Measurements from ENCODE around the gene DPEP2NB. TPM values are rescaled to one million over a fixed set of nuclear protein-coding genes. Genes with fewer than 3 reads are reported as not detected.
"Not testable (repeated sequence)": the region's sequence is repeated elsewhere in the genome, so short reads cannot be mapped to it uniquely, and the experiment has no call there.

DPEP2NB gene
- polyA plus RNA-seq, 5 donors = not detected

GRCh38 chr16:68013440-68013839 is 2.3 kb downstream of the DPEP2NB start:
- DNase-seq = no peak

- DNase-seq = not testable (repeated sequence)
Observed at GRCh38 chr16:68009872-68010271, 5.8 kb downstream of the DPEP2NB start.

- DNase-seq = no peak
Observed at GRCh38 chr16:68009157-68009735, 6.5 kb downstream of the DPEP2NB start.

GRCh38 chr16:68005786-68006286 is 9.9 kb downstream of the DPEP2NB start:
- no peak for DNase-seq

DNA sequence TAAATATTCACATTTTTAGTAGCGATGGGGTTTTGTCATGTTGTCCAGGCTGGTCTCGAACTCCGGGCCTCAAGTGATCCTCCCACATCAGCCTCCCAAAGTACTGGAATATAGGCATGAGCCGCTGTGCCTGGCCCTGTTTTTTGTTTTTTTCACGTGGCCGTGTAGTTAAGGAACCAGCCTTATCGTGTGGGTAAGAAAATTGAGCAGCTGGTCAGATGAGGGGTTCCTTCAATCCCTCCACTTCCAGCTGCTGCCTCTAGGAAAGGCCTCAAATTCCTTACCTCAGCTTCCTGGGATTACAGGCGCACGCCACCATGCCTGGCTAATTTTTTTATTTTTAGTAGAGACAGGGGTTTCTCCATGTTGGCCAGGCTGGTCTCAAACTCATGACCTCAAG is 10.5 kb downstream of the DPEP2NB start:
- no peak for DNase-seq

DNA sequence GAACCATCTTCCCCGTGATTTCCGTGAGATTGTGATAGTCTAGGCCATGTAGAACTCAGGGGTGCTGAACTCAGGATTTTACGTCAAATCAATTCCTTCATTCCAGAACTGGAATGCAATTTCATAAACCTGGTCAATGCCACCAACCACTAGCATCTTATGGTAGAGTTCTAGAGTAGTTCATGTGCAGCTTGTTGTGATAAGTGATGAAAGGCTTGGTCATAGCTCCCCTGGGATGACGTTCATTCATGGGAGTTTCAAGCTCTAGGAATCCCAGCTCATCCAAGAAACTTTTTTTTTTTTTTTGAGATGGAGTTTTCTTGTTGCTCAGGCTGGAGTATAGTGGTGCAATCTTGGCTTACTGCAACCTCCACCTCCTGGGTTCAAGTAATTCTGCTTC is 12.7 kb downstream of the DPEP2NB start:
- no peak for DNase-seq

- no peak for DNase-seq
Observed at GRCh38 chr16:68000450-68000849, 15.3 kb downstream of the DPEP2NB start.

- no peak for DNase-seq
Observed at GRCh38 chr16:67999985-68000384, 15.7 kb downstream of the DPEP2NB start.

GRCh38 chr16:67998779-67999688 is 16.7 kb downstream of the DPEP2NB start, which contains the start of gene DPEP2:
Gene DPEP2 (minus strand): TSS chr16:67999484. CDS start chr16:67993212, 6,272 bp downstream.
- DNase-seq = not testable (repeated sequence)

DNA sequence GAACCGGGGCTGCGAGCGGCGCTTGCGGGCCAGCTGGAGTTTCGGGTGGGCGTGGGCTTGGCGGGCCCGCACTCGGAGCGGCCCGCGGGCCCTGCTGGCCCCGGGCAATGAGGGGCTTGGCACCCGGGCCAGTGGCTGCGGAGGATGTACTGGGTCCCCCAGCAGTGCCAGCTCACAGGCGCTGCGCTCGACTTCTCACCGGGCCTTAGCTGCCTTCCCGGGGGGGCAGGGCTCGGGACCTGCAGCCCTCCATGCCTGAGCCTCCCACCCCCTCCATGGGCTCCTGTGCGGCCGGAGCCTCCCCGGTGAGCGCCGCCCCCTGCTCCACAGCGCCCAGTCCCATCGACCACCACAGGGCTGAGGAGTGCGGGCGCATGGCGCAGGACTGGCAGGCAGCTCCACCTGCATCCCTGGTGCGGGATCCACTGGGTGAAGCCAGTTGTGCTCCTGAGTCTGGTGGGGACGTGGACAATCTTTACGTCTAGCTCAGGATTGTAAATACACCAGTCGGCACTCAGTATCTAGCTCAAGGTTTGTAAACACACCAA is 17.4 kb downstream of the DPEP2NB start:
- not testable (repeated sequence) for DNase-seq

- no peak for DNase-seq
Observed at GRCh38 chr16:67996666-67997065, 19.0 kb downstream of the DPEP2NB start.

GRCh38 chr16:67995423-67995822 is 20.3 kb downstream of the DPEP2NB start:
- no peak for DNase-seq

GRCh38 chr16:67994040-67994408 is 21.7 kb downstream of the DPEP2NB start:
- DNase-seq = not testable (repeated sequence)

GRCh38 chr16:67993207-67994039 is 22.3 kb downstream of the DPEP2NB start:
- DNase-seq = peak; percentile 54 to 60

DNA sequence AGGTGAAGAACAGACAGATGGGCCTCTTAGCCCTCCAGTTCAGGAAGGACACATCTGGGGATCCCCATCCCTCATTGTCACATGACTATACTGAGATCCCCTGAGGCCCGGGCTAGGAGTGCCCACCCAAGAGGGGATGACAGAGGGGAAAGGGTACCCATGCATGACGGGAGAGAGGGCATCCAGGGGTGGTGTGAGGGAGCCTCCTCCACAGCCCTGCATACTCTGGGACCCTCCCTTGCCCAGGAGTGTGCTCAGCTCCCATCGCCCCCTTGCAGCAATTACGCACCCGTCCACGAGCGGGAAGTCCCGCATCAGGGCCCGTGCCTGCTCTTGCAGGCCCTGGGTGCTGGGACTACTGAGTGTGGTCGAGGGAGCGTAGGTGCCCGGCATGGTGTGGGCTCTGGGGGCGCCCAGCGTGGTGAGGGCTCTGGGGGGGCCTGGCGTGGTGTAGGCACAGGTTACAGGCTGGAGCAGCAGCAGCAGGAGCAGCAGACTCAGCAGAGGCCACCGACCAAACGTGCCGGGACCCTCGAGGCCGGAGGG is 23.0 kb downstream of the DPEP2NB start:
- DNase-seq = no peak

DNA sequence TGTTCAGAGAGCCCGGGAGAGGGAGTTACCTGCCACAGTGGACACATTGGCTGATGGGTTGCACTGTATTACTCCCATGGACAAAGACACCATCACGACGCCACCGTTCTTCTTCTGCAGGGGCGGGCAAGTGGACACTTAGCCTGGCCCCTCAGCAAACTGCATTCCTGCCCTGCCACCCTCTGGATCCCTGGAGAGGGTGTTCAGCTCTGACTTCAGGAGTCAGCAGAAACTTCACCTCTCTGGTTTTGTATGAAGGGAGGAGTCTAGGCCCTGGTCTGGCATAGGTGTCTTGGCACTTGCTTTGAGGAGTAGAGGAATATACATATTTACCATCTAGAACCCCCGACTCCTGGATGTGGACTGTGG is 25.7 kb downstream of the DPEP2NB start:
- DNase-seq = no peak

DNA sequence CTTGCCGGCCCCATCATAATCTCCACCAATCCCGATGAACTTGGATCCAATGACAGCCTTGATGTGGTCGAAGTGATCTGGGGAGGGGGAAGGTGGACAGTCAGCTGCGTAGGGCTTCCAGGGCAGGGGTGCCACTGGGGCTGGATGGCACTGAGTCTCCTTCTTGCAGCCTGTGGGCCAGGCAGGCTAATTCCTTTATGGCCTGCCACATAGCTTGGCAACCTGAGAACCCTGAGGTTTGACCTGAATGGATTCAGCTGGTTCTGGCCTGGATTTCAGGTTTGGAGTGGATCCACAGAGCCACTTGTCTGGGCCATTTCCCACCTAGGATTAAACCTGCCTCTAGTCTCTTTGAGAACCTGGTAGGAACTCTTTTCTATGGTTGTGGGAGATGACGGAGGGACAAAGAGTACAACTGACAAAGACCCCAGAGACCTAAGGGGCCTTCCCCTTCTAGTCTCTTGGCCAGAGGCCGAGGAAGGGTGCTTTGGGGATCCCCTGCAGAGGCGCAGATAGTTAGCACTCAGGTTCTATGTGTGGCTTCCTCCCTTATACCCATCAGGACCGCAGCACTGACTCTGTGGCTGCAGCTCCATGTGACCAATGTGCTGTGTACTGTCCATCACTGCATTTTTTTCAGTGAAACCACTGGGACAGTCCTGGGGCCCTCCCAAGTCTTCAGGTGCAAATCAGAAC is 26.2 kb downstream of the DPEP2NB start:
- DNase-seq = no peak

- DNase-seq = no peak
Observed at GRCh38 chr16:67988675-67989074, 27.0 kb downstream of the DPEP2NB start.

GRCh38 chr16:67987460-67988160 is 28.1 kb downstream of the DPEP2NB start:
- DNase-seq = no peak

GRCh38 chr16:67986949-67987348 is 28.8 kb downstream of the DPEP2NB start:
- DNase-seq = no peak

Measured in right lung (tissue), 5 donors.